GM18520 (cell line): ENCODE measurements around the gene RAB44.
A peak's percentile ranks its signal among the peaks of the same experiment; 100 is the strongest.

Experiments used
- ATAC-seq: cut with Tn5 transposase; IDR thresholded peaks from one replicate; pipeline ENCODE4 v1.9.1; 2021; ENCODE audit not compliant: unreplicated experiment

The RAB44 gene

DNA sequence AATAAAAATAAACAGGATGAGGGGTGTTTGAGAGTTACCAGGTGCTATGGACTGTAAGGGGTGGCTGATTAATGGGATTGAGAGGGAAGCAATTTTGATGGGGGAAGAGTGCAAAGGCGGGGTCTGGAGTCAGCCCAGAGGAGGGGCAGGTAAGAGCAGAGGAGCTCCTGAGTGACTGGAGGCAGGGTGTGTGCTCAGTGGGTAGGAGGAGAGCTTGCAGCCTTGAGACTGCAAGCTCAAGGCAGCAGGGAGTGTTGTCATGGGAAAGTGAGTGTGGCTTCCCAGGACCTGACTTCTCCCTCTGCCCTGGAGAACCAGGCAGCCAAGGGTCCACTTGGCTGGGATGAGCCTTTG is 54.2 kb downstream of the RAB44 start:
- ATAC-seq = no peak

DNA sequence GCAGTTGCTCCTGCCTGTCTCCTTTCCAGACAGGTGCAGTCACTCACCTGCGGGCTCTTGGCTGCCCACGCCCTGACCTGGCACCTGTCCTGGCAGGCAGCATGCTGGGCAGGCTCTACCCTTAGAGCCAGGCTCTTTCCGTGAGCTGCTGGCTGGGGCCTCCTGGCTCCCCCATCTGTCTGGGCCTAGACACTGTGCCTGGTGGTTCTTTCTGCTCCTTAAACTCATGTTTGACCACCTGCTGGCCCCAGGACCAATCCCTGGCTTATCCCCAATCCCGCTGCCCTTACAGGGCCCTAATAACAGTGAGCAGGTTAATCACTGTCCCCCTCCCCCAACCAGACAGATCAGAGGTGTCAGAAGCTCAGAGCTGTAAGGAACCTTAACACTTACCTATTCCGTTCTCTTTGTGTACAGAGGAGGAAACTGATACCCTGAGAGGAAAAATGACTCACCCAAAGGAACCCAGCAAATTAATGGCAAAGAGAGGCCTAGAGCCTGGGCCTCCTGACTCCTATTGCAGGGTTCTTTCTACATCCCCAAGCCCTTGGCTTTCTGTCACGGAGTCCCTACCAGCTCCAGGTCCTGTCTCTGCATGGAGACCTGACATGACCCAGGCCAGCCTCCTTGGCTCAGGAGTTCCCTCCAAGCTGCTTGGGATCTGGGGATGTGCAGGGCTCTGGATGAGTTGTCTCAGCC is 54.7 kb downstream of the RAB44 start:
- ATAC-seq = no peak

DNA sequence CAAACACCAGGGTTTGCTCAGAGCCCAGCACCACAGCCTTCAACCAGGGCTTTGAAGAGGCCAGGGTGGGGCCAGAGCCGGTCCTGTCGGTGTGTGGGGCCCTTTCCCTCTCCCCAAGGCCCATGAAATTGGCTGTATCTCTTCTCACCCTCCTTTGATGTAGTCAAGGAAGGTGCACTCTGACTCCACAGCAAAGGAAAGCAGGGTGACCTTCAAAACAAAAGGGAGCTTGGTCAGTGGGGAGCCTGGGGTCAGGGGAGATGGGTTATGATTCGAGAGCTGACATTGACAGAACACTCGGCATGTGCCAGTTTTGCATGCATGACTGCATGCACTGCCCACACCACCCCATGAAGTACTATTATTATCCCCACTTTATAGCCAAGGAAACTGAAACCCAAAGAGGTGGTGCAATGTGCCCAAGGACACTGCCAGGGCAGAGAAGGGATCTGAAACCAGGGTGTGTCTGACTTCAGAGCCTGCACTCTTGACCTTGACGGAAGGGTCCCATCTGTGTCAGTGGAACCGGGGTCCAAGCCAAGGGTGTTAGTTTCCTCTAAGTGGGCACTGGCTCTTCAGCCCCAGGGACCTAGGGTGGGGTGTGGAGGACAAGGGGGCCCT is 55.4 kb downstream of the RAB44 start:
- peak; percentile 28 for ATAC-seq

DNA sequence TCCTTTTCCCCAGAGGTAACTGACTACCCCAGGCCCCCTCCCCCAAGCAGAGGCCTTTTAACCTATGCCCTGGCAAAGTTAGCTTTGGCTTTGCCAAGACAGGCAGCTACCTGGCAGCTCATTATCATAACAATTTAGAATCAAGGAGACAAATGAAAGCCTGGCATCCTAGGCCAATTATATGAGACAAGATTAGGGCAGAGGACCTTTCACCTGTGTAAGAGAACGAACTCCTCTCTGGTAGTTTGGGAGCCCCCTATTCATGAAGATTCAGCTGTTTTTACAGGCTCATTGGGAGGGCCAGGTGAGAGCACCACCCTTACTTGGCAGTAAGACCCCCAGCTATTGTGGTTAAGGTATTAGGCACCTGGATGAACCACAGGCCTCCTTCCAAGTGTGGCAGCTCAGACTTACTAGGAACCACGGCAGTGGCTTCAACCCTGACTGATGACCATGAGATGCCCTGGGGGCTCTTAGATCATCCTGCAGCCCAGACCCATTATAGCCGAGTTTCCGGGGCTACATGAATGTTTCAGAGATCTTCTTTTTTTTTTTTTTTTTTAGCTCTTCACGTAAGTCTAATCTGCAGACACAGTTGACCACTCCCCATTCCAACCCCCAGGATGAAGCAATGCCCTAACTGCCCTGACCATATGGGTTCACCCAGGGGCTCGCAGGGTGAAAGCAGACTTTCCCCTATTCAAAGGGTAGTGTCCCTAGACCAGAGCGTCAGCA is 56.2 kb downstream of the RAB44 start:
- ATAC-seq = no peak

DNA sequence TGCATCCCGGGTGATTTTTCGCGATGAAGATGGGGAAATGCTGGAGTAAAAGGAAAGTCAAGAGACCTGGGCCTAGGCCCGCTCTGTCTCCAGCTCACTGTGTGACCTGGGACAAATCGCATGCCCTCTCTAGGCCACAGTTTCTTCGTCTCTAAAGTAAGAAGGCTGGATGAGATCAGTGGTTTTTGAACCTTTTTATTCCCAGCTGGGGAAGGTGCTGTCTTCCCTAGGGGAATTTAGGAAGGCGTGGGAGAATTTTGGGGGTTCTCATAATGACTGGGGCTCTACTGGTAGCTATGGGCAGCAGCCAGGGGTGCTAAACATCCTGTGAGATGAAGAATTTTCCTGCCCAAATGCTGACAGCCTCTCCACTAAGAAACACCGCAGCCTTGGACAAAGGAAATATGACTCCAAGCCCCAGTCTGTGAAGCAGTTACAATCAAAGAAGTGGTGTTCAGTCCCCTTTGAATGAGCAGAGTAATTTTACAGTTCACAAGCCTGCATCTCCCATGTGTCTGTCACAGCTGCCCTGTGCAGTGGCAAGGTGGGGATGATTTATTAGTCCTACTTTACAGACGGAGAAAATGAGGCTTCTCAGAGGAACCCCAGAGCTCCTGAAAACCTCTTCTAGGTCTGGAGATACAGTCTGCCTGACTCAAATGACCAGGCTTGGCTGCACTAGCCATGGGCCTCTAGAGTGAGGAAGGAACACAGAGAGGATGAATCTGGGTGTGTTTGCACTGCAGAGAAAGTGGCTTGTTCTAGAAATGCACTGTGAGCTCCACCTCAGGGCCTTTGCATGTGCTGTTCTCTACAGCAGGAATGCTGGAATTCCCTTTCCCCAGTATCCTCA is 57.2 kb downstream of the RAB44 start:
- no peak for ATAC-seq

DNA sequence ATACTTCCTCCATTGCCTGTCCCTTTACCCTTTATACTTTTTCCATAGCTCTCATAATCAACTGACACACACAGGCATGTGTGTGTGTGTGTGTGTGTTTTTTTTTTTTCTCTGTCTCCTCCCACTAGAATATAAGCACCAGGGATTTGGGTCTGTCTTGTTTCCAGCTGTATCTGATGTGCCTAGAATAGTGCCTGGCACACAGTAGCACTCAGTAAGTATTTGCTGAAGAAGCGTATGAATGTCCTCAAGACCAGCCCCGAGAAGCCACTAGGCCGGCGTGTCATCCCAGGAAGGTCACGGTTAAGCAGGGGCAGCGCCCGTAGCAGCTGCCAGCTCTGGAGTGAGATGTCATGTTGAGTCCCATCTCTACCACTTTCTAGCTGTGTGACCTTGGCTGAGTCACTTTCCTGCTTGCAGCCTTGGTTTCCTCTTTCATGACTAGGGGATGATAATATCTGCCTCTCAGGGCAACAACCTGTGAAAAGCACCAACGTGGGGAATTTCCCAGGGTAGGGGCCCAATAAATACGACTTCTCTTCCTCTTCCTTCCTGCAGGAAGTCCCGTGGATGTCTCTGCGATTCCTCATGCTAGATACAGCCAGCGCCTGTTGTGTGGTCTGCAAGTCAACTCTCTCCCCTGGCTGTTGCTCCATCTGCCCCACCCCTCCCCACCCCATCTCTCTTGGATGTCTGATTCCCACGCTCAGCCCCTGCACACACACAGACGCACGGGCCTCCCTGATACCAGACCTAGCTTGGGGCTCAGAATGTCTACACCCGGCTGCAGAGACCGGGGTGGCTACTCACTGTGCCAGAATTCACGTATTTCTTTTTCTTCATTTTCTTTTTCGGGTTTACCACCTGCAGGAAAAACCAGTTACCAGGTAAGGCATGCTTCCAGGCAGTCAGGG is 58.1 kb downstream of the RAB44 start:
- peak; percentile 52 for ATAC-seq

DNA sequence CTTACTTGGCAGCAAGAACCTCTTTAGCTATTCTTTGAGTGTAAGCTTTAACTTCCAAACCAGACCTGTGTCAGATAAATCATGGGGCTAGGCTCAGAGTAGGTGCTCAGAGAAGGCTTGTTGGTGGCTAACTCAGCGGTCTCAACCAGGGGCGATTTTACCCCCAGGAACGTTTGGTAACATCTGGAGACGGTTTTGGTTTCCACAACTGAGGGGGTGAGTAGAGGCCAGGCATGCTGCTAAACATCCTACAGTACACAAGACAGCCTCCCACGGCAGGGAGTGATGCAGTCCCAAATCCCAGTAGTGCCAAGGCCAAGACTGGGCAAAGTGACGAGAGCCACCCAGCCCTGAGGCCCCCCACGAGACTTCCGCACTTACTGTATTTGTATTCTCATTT is 59.2 kb downstream of the RAB44 start:
- ATAC-seq = no peak

DNA sequence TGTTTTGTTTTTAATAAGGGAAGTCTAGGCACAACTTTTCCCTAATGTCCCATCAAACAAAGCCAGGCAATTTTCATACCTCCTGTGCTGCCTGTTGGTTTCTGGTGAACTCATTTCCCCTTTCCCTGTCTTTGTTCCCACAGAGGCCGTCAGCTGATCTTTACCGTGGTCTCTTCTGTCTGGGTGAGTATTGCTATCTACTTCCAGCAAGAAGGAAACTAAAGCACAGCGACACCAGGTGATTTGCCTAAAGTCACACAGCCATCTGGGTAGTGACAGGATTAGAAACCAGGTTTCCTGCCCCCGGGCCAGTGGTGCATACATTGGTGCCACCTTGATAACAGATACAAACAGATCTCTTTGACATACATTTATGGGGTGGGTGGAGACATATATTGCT is 59.6 kb downstream of the RAB44 start:
- ATAC-seq = no peak

DNA sequence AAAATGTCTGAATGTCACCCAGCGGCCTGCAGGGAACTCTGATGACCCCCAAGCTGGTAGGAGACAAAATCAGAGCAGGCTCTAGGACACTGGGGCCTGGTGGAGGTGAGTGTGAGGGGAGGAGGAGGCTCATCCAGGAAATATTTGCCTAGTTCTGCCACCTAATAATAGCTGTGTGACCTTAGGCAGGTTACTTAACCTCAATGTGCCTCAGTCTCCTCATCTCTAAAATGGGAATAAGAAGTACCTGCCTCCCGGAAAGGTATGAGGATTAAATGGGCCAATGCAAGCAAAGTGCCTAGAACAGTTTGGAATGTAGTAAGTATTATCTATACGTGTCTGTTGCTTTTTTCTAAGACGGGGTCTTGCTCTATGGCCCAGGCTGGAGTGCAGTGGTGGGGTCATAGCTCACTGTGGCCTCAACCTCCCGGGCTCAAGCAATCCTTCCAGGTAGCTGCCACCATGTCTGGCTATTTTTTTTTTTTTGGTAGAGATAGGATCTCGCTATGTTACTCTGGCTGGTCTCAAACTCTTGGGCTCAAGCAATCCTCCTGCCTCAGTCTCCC is 60.4 kb downstream of the RAB44 start:
- no peak for ATAC-seq

DNA sequence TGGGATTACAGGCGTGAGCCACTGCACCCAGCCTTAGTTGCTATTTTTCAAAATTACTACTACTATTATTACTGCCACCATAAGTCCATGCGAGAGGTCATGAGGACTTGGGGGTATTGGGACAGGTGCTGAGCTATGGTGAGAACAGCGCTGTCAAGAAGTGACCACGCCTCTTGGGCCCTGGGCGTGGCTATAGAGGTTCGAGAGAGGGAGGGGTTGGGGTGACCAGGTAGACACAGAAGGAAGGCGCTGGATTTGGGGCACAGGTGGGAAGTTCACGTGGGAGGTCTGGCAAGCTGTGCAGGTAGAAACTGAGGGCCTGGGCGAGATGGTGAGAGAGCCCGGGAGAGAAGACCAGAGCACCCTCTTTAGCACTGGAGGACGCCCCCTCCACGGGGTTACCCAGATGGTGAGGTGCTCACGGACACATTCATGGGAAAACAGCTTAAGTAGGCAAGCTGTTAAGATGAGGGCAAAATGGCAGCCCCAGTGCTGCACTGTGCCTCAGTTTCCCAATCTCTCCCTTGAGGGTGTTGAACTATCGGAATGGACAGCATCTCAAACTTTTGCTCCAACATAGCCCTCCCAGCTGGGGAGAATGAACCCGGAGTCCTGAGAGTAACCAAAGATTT is 61.0 kb downstream of the RAB44 start:
- no peak for ATAC-seq

DNA sequence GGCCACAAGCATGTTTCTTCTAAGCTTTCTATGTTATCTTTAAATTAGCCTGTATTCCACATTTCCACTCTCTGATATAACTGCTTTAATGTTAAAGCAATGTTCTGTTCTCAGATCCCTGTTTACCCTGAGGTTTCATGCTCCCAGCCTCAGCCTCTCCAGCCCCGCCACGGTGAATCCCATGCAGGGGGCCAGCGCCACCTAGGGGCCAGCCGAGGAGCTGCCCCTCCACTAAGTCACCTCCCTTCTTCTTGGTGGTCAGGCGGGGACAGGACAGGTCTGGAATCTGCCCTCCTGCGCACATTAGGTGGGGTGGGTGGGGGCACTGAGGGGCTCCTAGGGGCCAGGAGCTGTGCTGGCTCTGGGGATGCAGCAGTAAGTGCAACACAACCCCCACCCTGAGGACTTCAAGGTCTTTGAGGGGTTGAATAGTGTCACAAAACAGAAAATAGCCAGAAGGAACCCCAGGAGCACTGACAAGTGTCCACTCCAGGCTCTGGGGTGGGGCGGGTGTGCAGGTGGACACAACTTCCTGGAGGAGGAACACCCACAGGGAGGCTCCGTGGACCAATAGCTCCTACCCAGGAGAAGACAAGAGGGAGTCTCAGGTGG is 61.6 kb downstream of the RAB44 start:
- ATAC-seq = no peak

DNA sequence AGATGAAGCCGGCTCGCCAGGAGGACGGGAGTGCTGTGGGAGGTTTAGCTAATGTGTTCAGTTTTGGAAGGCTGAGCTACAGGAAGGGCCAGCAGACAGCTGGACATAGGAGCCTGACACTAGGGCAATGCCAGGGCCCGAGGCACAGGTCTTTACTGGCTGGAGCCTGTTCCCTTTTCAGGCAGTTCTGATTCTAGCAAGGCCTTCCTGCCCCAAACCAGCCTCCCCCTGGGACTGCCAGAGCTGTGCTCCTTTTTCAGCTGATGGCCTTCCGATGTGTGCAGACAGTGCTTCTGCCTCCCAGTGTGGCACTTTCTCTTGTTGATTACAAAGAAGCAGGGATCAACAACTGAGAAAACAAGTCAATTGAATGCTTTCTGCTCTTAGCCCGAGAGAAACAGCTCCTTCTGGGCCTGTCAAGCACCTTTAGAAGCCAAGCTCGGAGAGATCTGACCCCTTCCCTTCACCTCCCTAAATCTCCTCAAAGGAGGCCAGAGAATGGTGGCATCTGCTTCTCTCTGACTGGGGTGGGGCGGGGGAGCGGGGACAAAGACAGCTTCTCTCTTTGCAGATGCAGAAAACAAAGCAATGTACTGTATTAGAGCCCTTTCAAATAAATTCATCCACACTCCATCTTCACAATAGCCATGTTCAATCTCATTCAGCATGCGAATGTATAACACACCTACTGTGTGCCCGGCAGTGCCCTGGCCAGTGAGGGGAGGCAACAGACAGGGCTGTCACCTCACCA is 63.2 kb downstream of the RAB44 start:
- ATAC-seq = no peak

DNA sequence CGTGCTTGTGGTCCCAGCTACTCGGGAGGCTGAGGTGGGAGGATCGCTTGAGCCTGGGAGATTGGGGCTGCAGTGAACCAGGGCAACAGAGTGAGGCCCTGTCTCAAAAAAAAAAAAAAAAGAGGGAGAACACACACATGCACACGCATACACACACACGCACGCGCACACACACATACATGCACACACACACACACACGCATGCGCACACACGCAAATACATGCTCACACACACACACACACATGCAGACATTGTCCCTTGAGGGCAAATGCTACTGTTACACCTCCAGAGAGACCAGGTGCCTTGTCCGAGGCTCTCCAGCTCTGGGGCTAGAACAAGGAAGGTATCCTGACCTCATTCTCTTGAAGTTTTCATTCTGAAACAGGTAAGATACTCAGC is 64.5 kb downstream of the RAB44 start:
- no peak for ATAC-seq

DNA sequence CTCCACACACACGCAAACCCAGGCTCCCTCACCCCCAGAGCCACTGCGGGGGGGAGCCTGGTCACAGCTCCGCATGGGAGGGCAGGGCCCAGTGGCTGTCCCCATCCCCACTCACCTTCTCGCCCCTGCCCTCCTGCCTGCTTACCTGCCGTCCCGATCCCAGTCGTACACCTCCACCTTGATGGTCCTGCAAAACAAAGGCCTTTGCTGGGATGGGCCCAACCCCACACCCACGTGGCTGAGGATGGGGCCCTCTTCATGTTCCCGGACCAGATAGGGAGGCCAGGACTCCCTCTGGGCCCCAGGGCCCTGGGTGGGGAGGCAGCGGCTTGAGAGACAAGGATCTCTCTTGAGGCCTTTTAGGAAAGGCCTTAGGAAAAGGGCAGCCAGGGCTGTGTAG is 67.6 kb downstream of the RAB44 start:
- ATAC-seq = no peak

DNA sequence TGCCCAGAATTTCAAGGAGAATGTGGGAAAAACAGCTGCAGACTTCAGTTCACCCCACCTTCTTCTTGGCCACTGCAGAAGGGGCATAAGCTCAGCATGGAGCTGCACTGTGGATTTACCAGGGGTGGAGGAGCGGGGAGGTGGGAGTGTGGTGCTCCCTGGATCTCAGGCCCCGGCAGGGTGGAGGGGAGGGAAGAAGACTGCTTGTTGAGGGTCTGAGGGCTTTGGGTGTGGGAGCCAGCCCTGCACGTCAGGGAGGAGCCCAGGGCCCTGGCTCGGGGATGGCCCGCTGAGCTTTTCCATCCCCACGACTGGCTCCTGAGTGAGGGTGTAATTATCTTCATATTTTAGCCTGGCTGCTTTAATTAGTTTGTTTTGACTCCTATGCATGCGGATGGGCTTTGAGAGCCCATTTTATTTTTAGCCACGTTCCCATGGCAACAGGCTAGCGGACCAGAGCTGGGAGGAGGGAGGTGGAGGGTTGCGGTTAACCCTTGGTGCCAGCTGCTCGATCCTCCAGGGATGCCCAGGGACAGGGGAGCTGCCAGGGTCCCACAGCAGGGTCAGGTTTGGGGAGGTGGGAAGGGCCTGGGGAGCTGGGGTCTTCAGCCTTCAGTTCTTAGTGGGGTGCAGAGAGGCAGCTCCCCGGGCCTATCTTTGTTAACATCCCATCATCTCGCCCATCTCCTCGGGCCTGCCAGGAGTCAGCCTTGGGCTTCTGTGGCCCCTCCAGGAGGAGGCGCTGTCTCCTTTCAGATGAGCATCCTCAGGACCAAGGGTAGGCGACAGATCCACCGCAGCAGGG is 68.2 kb downstream of the RAB44 start:
- ATAC-seq = no peak

DNA sequence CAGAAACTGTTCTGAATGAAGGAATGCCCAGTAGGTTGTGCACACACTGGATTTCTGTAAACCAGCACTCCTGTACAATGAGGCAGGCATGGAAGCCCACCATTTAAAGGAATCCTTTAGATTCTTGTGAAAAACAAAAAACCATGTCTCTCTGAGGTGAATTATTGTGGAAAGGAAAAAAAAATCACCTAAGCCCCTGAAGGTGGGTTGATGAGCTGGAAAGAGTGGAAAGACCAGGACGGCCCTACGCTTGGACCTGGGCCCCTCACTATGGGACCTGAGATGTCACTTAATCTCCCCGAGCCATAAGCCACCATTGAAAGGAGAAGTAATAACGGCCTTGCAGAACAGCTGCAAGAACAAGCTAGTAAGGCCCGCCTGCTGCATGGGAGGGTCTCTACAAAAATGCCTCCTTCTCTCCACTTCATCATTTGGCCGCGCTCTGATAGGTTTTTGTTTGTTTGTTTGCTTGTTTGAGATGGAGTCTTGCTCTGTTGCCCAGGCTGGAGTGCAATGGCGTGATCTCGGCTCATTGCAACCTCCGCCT is 68.8 kb downstream of the RAB44 start:
- no peak for ATAC-seq

DNA sequence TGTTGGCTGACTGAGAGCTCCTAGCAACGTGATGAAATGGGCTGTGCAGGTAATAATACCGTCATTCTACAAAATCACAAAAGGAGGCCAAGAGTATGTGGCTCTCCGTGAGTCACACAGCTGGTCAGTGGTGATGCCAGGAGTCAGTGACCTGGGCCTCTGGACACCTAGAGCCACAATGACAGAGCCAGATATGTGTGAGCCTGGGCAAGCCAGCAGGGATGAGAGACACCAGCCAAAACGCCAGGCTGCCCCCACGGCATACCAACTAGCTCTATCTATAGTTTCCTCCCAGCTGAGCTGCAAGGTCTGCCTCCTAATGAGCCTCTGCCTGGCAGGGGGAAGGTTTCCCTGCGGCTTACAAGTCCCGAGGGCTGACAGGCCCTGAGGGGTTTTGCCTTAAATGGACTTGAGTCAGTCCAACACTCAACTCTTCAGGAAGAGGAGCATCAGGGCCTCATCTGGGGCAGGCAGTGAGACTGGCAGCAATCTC is 71.6 kb downstream of the RAB44 start:
- ATAC-seq = no peak
